Astrocyte of the hippocampus (primary cell): ENCODE measurements around the gene QSOX2.

Experiments used
- DNase-seq: peaks from one replicate; pipeline ENCODE4 v3.0.0; 2011; ENCODE audit warnings: low read depth, low spot score

The QSOX2 gene

GRCh38 chr9:136177224-136177623 lies 68.4 kb downstream of the QSOX2 start:
- no peak for DNase-seq

- no peak for DNase-seq
Observed at GRCh38 chr9:136175616-136176197, 69.9 kb downstream of the QSOX2 start.

- no peak for DNase-seq
Observed at GRCh38 chr9:136174779-136175615, 70.6 kb downstream of the QSOX2 start.

GRCh38 chr9:136173648-136174290 lies 71.8 kb downstream of the QSOX2 start:
- DNase-seq = no peak

GRCh38 chr9:136172412-136173079 lies 73.1 kb downstream of the QSOX2 start:
- DNase-seq = no peak

GRCh38 chr9:136171801-136172411 lies 73.7 kb downstream of the QSOX2 start:
- DNase-seq = no peak

GRCh38 chr9:136171009-136171800 lies 74.4 kb downstream of the QSOX2 start:
- peak; percentile 78 for DNase-seq

GRCh38 chr9:136170006-136170901 lies 75.4 kb downstream of the QSOX2 start:
- peak; percentile 51 for DNase-seq

GRCh38 chr9:136169495-136169894 lies 76.1 kb downstream of the QSOX2 start:
- no peak for DNase-seq

GRCh38 chr9:136163248-136163850 lies 82.3 kb downstream of the QSOX2 start:
- no peak for DNase-seq

- no peak for DNase-seq
Observed at GRCh38 chr9:136160995-136161610, 84.5 kb downstream of the QSOX2 start.

- no peak for DNase-seq
Observed at GRCh38 chr9:136160381-136160841, 85.2 kb downstream of the QSOX2 start.

GRCh38 chr9:136159851-136160250 lies 85.8 kb downstream of the QSOX2 start:
- no peak for DNase-seq

GRCh38 chr9:136157477-136158265 lies 87.9 kb downstream of the QSOX2 start:
- DNase-seq = no peak
